ENCODE measurements around the gene NIF3L1. TPM values are rescaled to one million over a fixed set of nuclear protein-coding genes. Genes with fewer than 3 reads are reported as not detected.
A peak's percentile ranks its signal among the peaks of the same experiment; 100 is the strongest.

Gene NIF3L1
- total and polyA plus RNA-seq, 10 of the 15 experiments (the other 5 are each of a cell fraction or from before 2014, with no cell fraction given) = 27.6 to 95.9 (median 53.8) TPM

DNA sequence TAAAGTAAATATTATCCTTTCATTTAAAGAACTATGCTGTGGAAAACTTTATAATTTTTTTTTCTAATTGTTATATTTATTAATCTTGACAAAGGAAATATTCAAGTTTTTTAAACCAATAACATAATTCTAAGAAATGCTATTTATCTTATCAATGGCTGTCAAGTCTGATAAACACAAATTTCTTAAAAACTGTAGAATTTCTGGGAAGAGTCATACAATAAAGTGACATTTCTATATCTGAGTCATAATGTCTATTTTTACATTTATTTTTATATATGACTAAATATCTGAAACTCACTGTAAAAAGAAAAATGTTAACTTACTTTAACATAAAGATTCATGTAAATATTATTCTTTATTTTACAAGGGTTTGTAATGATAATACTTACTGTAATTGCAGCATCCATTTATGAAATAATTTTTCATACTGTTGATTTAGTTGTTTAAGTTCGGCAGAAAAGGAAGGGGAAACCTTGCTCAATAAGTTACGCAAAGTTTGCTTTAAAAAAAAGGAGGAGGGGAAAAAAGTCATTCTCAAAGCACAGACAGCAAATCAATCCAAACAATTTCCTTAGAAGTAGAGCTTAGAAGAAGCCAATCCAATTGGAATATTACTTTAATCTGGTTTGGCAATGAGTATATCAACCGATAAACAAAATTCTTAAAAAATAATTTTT, 41.9 kb downstream of the NIF3L1 start:
- WGBS (ENCODE audit: insufficient coverage, insufficient replicate concordance, low lambda C conversion rate, missing lambda C conversion rate) = 63% methylated on average over 3 of the region's 3 CpGs
- RAD21 ChIA-PET (ENCODE audit: unreplicated experiment) = no interaction called here
- CTCF ChIA-PET = interaction anchor here (0.8 to 1.2 kb wide), 3 partner anchors 17 to 246 kb away, joined by 3 read pairs; no protein-coding TSS in a partner anchor
- Histone ChIP-seq H3K79me2 (ENCODE audit: control insufficient read depth, insufficient read depth, low read length) (no peaks in the 10 kb centered on the region), H3K9ac (ENCODE audit: control insufficient read depth, insufficient read depth, low read length) (no peak overlapping the region), H3K4me1 (ENCODE audit: control insufficient read depth, insufficient read depth, low read length) (no peaks in the 10 kb centered on the region), H3K36me3 (ENCODE audit: control insufficient read depth in 2 of 2, insufficient read depth in 2 of 2, low read length in 1 of 2) (peaks cover 2 to 18% of the 10 kb centered on the region in 2 experiments), H2AFZ (ENCODE audit: control insufficient read depth, low read depth, low read length) (no peak overlapping the region), H3K27me3 (replicated peaks in 1 of 2; ENCODE audit: control insufficient read depth in 2 of 2, insufficient read depth in 2 of 2, low read length in 1 of 2) (no peaks in the 10 kb centered on the region), H4K20me1 (ENCODE audit: control insufficient read depth, insufficient read depth) (no peaks in the 10 kb centered on the region), H3K27ac (ENCODE audit: control insufficient read depth, insufficient read depth) (no peak overlapping the region), H3K4me2 (ENCODE audit: control insufficient read depth, insufficient read depth) (no peak overlapping the region), H3K4me3 (no peak overlapping the region), H3K9me3 (replicated peaks; ENCODE audit: control insufficient read depth, insufficient read depth, low read length) (no peaks in the 10 kb centered on the region)
- in situ Hi-C loops (cut with MboI) = no loop called here
- no peak for DNase-seq (ENCODE audit: low read depth, low spot score)
- BruUV-seq (replicated peaks) = no TSS peak
- POLR2A ChIA-PET = no interaction called here
- no peak for ATAC-seq
- SMC1A ChIA-PET (ENCODE audit: uncharacterized antibody, unreplicated experiment) = no interaction called here
- TF ChIP-seq JUNB (IDR thresholded peaks at IDR 0.05) (peak; percentile 58), IKZF2 (IDR thresholded peaks at IDR 0.05) (no peak), CBX3 (IDR thresholded peaks at IDR 0.05; ENCODE audit: borderline replicate concordance, low read depth) (no peak), KAT2A (conservative IDR thresholded peaks at IDR 0.05; ENCODE audit: control insufficient read depth, low read depth, low read length) (no peak)
- TF ChIP-seq, protein P1, sequence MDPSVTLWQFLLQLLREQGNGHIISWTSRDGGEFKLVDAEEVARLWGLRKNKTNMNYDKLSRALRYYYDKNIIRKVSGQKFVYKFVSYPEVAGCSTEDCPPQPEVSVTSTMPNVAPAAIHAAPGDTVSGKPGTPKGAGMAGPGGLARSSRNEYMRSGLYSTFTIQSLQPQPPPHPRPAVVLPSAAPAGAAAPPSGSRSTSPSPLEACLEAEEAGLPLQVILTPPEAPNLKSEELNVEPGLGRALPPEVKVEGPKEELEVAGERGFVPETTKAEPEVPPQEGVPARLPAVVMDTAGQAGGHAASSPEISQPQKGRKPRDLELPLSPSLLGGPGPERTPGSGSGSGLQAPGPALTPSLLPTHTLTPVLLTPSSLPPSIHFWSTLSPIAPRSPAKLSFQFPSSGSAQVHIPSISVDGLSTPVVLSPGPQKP (IDR thresholded peaks at IDR 0.05; ENCODE audit: low read depth, low read length) = no peak
- intact Hi-C loops (cut with micrococcal nuclease; ENCODE audit: unreplicated experiment) = no loop called here
- FAIRE-seq = no peak

DNA sequence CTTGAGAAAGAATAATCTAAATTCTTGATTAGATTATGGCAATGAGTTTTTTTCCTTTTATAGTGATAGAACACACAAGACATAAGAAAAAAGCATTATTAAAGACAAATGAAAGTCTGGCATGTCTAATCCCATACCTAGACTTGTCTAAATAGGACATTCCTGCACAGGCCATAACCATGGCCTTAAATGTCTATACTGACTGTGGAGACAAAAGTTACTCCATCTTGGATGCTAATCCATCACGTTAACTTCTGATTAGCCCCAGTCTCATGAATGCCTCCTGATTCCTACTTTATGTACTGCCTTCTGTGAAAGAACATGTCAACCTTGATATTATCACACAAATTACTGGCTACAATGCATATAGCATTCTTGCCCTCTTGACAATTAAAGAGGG, 50.7 kb downstream of the NIF3L1 start:
- H3K4me2 ChIP-seq (ENCODE audit: control insufficient read depth, insufficient read depth) = no peak overlapping the region
- ATAC-seq = no peak
- POLR2A ChIA-PET = no interaction called here
- no peak for DNase-seq (ENCODE audit: low read depth, low spot score)
- no peak overlapping the region for H3K4me3 ChIP-seq
- no peaks in the 10 kb centered on the region for H4K20me1 ChIP-seq (ENCODE audit: control insufficient read depth, insufficient read depth)
- CTCF ChIA-PET = interaction anchor here (1.0 to 1.6 kb wide), 2 partner anchors 10 to 129 kb away, joined by 3 to 5 read pairs; no protein-coding TSS in a partner anchor
- in situ Hi-C loops (cut with MboI) = no loop called here
- TF ChIP-seq YY1 (IDR thresholded peaks at IDR 0.05; ENCODE audit: low read depth, low read length) = no peak
- no peak for TF ChIP-seq CHD1 (IDR thresholded peaks at IDR 0.05; ENCODE audit: low read depth, low read length)
- TF ChIP-seq NFXL1 (IDR thresholded peaks at IDR 0.05; ENCODE audit: borderline replicate concordance) = no peak
- TF ChIP-seq ZZZ3 (IDR thresholded peaks at IDR 0.05; ENCODE audit: control insufficient read depth, insufficient read length, low read depth) = no peak
- 100% methylated on average over 1 of the region's 1 CpG for WGBS (ENCODE audit: insufficient coverage, insufficient replicate concordance, low lambda C conversion rate, missing lambda C conversion rate)
- BruUV-seq (replicated peaks) = no TSS peak
- SMC1A ChIA-PET (ENCODE audit: uncharacterized antibody, unreplicated experiment) = no interaction called here
- intact Hi-C loops (cut with micrococcal nuclease; ENCODE audit: unreplicated experiment) = no loop called here
- no peaks in the 10 kb centered on the region for H3K9me3 ChIP-seq (replicated peaks; ENCODE audit: control insufficient read depth, insufficient read depth, low read length)
- peaks cover 1 to 25% of the 10 kb centered on the region in 2 experiments for H3K36me3 ChIP-seq (ENCODE audit: control insufficient read depth in 2 of 2, insufficient read depth in 2 of 2, low read length in 1 of 2)
- no peak overlapping the region for H3K9ac ChIP-seq (ENCODE audit: control insufficient read depth, insufficient read depth, low read length)
- H3K4me1 ChIP-seq (ENCODE audit: control insufficient read depth, insufficient read depth, low read length) = no peaks in the 10 kb centered on the region
- H3K79me2 ChIP-seq (ENCODE audit: control insufficient read depth, insufficient read depth, low read length) = no peaks in the 10 kb centered on the region
- FAIRE-seq = no peak
- RAD21 ChIA-PET (ENCODE audit: unreplicated experiment) = no interaction called here
- H3K27ac ChIP-seq (ENCODE audit: control insufficient read depth, insufficient read depth) = no peak overlapping the region
- no peak overlapping the region for H2AFZ ChIP-seq (ENCODE audit: control insufficient read depth, low read depth, low read length)
- H3K27me3 ChIP-seq (replicated peaks in 1 of 2; ENCODE audit: control insufficient read depth in 2 of 2, insufficient read depth in 2 of 2, low read length in 1 of 2) = no peaks in the 10 kb centered on the region
